HG02943 (cell line): ENCODE data around the gene GUCA1C.

Source experiments
- ATAC-seq: cut with Tn5 transposase; IDR thresholded peaks from one replicate; pipeline ENCODE4 v1.9.1; 2021; ENCODE audit warnings: mild to moderate bottlenecking, low read depth, moderate library complexity; ENCODE audit not compliant: unreplicated experiment

The GUCA1C gene, protein sequence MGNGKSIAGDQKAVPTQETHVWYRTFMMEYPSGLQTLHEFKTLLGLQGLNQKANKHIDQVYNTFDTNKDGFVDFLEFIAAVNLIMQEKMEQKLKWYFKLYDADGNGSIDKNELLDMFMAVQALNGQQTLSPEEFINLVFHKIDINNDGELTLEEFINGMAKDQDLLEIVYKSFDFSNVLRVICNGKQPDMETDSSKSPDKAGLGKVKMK

DNA sequence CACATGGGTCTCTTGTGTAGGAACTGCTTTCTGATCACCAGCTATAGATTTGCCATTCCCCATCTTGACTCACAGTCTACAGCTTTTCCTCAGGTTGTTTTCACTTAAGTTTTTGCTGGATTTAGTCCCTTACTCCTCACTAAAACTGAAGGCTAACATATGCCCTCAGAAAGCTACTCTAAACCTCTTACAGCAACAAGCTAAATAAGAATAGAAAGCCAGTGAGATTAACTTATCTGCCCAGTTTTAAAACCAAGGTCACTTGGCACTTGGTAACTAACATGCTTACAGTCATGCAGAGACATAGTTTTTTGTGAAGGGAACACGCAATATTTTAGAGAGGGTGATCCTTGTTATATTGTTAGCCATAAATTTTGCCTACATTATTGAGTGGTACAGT lies at the start of gene GUCA1C:
GUCA1C (minus strand) TSS at position 180 of the 400 bp plus-strand sequence; CDS start at position 63, 117 bp downstream.
- no peak for ATAC-seq

DNA sequence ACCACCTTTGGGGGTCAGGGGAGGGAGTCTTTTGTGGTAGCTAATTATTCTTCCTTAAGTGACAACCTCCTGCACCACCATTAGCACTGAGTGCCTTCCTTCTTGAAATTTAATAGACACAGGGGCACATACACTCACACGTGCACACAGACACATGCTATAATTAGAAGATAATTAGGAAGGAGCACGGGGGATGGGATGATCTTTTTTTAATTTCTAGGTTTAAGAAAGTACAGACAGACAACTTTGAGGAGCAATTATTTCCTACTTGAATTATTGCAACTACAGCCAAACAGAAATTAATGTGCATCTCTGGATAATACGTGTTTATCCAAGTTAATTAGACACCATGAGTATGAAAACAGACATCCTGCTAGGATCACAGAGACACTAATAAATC lies 44.8 kb upstream of the GUCA1C start:
- no peak for ATAC-seq

DNA sequence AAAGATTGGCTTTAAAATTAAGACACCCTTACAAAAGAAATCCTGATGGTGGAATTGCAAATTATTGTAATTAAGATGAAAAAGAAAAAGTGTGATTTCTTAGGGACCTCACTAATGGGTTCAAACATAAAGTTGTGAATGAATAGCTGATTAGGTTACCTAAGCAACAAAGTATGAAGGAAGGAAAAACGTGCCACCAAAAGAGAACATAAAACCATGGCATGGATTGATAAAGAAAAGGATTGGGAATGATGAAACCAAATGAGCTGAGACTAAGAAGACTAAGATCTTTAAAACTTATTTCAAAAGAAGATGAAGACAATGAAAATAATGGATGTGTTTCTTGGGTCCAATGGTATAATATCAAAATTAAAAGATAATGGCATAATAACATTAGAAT lies 32.2 kb upstream of the GUCA1C start:
- no peak for ATAC-seq

DNA sequence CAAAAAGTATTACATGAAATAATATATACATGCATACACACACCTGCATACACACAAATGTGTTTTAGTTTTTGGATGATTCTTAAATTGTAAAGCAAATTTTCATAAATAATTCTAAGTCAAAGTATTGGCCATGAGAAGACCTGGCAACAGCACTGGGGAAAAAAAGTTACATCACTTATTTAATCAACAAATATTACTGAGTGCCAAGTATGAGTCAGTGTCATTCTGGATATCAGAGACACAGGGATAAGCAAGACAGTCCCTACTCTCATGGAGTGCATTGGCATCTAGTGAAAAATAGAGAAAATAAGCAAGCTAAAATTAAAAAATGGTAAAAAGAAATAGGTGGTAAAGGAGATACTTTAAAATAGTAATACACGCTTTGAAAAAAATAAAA lies 29.4 kb upstream of the GUCA1C start:
- ATAC-seq, result no peak

DNA sequence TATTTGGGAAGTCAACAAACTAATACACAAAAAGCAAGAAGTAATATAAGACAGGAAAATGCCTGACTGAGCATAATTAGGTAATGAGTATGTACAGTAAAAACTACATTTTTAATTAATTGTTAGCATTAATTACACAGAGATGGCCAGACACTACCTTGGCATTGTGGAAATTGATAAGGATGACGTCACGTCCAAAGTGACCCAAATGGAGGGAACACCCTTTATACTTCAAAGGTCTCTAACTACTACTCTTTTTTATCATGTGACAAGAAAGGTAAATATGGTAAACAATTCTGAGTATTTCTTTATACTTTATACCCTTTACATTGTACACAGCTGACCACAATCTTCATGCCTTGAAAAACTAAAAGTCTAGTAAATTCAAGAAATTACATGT lies 22.4 kb upstream of the GUCA1C start:
- no peak for ATAC-seq

DNA sequence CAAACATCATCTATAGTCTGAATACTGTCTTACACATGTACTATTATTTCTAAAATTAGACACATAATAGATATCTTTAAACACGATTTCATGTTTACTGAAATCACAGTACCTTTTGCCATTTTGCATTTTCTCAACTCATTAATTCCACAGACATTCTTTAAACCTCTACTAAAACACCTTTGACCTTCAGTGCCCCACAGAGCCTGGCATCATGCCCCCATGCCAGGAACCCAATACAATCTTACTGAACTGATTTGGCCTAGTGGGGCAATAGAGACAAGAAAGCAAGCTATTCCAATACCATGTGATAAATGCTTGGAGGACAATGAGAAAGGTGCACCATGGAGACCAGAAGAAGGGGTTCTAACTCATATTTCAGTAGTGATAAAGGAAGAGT lies 19.3 kb upstream of the GUCA1C start:
- ATAC-seq, result no peak

DNA sequence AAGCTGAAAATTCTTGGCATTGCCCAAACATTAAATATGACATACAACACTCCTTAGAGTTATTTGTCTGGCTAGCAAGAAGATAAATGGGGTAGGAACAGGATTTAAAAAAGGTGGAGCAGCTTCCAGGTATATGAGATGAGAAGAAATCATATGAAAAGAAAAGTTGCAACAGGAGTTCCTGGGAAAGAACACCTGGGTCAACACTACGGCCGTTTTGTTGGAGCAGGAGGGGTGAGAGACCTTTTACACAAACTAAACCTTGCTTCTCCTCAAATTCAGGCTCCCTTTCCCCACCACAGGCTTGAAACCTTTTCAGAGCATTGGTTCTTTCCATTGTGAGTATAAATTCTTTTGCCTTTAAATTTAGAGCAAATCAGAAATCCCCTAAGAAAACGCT lies 18.8 kb upstream of the GUCA1C start:
- no peak for ATAC-seq

DNA sequence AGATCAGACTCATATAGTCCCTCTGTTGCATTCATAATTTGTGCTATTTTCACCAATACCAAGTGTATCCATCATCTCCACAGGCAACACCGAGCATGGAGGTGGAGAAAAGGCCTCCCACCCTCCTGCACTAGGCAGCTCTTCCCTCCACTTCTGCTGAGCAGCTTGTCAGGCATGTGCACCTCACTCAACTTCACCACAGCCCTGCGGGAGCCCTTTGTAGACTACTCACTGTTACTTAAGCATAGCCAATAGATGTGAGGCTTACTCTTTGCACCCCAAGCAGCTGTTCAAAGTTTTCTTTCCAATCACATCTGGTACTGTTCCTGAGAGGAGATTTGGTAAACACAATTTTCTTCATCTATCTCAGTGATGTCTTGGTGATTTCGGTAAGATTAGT lies 16.9 kb upstream of the GUCA1C start:
- ATAC-seq, result no peak

DNA sequence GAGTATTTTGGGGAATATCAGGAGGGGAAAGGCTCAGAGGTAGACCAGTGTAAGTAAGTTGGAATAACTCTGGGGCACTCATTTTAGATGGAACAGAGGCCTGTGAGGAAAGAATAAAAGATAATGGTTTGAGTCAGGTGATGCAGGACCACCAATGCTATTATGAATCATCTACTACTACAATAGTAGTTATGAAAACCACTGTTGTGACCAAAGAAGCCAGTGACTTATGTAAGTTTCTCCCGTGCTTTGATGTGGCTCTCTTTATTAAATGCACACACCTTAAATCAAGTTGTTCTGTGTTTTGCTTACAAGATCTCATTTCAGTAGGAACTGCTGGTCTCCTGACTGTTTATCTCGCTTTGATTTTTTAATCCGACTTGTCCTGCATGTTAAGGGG lies 13.1 kb upstream of the GUCA1C start:
- no peak for ATAC-seq

DNA sequence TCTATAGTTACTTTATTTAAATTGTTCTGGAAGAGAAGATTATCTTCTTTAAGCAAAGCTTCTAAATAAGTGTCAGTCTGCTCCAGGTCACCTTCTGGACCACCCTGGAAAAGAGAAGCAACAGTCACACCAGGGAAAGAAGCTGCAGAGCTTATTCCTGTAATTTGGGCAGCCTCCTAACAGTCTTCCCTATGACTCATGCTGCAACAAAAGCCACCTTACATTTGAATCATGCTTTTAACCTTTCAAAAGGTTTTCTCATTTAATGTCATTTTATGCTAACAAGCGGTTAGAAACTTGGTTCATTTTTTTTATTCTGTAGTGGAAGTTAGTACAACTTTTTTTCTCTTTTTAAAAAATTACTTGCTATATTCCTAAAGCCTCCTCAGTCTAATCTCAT lies 5.3 kb upstream of the GUCA1C start:
- ATAC-seq, result no peak

DNA sequence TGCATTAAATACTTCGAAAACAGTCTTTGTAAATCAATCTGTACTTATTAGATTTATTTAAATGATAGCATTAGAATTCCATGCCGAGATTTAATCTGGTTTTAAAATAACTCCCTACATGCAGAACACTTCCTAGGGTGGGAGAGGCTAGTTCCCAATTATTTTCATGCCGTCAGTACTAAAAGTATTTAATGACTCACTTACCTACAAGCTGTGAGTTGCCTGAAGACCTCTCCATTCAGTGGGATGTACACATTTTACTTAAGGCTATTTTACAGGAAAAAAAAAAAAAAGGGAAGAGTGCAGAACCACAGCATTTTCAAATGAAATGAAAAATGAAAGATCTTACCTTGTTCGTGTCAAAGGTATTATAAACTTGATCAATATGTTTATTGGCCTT lies 469 bp downstream of the GUCA1C start:
- ATAC-seq, result no peak

DNA sequence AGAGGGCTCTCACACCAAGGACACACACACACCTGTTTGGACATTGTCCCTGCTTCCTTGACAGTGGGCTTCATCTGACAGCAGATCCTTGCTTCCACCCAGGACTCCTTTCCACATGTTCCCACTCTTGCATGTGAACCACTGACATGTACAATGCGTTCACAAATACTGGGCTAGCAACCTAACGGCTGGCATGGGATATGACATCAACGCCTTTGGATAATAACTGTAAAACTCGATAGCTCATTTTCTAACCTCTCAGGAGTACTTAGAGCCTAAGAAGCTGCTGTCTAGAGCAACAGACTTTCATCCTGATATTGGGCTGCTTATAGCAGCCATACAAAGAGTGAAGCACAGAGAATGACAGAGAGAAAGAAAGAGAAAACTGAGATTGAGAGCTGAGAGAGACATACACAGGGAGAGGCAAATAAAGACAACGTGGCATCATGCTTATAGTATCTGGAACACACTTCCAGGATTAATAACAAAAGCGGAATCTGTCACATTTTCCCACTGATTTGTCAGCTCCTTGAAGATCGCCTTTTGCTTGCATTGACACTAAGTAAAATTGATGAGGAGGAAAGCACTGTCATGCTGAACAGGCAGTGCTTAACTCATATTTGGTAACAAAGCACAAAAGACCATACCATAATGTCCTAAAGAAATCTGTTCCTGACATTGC lies 1.7 kb downstream of the GUCA1C start:
- ATAC-seq, result no peak

DNA sequence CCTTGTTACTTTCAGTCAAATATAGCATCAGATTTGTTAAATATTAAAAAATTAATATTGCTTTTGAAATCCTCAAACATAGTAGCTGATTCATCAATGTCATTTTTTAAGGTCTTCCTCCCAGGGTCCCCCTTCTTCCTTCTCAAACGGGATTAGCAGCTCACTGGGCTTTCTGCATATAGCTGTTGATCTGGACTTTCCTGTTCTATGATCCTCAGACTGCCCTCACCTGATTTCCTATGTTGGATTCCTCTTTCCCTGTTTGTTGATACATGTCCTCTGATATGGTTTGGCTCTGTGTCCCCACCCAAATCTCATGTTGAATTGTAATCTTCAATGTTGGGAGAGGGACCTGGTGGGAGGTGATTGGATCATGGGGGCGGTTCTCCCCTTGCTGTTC lies 5.8 kb downstream of the GUCA1C start:
- ATAC-seq, result no peak

DNA sequence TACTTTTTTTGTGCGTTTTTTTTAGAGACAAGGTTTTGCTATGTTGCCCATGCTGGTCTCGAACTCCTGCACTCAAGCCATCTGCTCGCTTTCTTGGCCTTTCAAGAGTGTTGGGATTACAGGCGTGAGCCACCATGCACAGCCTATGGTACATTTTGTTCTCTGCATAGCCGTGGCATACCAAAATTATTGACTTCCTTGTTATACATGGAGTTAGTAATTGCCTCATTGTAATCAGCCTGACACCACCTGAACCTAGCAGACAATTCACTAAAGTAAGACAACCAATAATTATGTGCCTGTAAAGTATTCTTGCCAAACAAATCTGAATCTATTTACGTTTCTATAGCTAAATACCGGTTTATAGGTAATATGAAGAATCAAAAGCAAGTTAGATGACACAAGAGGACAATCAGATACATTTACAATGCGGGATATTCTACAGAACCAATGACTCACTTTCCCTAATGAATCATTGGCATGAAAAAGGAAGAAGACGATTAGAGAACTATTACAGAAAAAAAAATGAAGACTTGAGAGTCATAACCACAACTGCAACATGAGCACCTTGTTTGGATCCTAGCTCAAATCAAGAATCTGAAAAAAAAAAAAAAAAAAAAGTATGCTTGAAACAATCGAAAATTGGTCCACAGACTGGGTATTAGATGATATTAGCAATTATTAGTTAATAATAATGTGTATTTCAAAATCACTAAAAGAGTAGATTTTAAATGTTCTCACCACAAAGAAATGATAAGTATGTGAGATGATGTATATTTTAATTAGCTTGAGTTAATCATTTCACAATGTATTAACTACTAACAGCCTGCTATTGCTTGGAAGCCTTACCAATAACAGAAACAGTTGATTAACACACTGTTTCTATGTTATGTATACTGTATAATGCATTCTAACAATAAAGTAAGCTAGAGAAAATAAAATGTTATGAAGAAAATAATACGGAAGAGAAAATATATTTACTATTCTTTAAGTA lies 7.1 kb downstream of the GUCA1C start:
- no peak for ATAC-seq

DNA sequence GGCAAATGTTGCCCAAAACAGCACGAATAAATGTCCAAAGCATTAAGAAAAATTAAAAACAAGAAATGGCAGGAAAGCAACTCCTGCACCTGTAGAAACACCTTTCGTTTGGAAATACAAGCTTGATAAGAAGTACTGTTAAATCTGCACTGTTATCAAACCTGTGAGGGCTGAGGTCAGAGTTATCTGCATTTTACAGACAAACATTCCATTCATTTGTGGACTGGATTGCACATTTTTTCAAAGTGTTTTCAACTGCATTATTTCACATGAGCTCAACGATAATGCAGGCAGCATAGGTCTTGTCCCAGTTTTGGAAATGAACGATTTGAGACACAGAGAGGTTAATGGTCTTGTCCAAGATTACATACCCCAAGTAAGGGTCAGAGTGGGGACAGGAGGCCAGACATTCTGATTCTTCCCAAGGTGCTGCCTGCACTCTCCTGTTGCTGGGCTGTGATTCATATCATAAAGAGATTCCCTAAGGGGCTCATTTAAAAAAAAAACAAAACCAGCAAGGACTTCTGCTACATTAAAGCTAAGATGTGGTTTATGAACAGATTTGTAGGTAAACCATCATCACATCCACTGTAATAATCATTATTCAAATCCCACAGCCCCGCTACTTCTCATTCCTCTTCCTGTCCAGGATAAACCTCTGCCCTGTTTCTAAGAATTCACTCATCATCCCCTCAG lies 13.0 kb downstream of the GUCA1C start:
- no peak for ATAC-seq

DNA sequence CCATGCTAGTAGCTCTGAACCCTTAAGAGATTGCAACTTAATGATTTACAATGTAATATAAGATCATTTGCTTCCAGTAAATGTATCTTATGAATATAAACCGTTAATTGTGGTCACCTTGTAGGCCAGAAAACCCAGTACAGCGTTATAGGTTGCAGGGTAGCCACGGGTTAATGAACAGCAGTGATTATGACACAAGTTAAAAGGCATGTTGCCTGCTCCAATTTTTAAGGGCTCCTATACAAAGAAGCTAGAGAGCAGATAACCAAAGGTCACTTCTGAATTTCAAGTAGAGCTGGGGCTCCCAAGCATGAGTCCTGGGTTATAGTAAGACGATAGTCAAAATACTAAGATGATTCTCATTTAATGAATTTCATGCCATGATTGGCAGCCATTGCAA lies 13.5 kb downstream of the GUCA1C start:
- ATAC-seq, result no peak

DNA sequence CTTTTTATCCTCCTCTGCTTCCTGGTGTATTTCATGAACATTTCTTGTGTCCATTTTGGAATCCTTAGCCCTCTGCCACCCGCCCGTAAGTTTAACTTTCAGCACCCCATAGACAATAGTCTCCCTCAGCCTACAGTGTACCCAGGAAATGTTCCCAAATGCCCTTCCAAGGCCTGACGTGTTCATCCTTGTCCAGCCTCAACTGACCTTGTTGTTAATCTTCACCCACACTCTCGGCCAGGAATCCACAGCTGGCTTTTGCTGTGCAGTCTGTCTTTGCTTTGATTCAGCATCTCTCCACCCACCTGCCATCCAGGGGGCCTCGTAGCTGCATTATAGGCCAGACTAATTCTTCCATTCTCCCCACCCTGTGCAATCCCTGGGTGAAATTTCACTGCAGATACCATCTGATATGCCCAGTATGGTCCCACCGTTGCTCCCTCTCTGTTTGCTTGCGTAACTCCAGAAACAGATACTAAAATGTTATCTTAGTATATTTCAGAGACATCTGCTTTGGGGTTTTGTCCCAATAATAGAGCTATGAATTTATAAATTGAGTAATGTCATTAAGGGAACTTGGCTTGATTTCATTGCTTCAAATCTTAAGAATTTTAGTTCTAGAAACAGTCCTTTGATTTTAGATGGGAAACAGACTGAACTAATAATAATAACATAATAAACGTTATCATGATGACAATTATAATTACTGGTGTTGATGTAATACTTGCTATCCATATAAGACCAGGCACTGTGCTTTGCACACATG lies 16.6 kb downstream of the GUCA1C start:
- no peak for ATAC-seq

DNA sequence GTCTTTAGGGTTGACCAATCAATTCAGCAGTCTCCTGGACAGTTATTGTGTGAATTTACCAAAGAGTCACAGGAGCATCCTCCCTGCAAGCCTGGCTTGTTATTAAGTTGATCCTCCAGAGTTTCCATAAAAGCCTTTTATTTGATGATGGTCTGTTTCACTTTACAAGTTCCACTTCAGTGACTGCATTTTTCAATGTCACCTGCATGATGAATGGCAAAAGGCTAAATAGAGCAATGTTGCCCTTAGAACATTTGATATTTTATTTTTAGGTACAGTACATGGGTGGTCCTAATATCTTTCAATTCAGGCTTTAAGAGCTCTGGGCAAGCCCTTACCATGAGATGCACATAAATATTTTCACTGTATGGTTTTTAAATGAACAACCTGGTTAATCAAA lies 22.6 kb downstream of the GUCA1C start:
- no peak for ATAC-seq

DNA sequence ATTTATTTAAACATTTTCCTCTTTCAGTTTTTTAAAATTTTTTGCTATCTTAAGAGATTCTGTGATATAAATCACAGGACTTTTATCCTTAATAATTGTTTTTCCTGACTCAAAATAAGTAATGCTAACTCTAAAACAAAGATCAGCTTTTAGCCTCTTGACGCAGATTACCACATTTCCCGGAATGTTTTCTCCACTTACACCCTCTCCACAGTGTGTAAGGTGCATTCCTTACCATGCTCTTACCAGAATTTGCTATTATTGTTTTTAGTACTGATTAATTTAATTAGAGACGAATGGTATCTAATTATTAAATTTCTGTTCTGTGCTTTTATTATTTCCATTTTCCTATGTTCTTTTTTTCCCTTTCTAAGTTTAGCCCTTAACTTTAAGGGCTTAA lies 34.8 kb downstream of the GUCA1C start:
- no peak for ATAC-seq
